Measurements from ENCODE around the gene DNAAF1. TPM values are rescaled to one million over a fixed set of nuclear protein-coding genes. Genes with fewer than 3 reads are reported as not detected.
"Not testable (repeated sequence)": the region's sequence is repeated elsewhere in the genome, so short reads cannot be mapped to it uniquely, and the experiment has no call there.

Gene DNAAF1
- total RNA-seq, 2 experiments from 2014 or later: not detected

DNA sequence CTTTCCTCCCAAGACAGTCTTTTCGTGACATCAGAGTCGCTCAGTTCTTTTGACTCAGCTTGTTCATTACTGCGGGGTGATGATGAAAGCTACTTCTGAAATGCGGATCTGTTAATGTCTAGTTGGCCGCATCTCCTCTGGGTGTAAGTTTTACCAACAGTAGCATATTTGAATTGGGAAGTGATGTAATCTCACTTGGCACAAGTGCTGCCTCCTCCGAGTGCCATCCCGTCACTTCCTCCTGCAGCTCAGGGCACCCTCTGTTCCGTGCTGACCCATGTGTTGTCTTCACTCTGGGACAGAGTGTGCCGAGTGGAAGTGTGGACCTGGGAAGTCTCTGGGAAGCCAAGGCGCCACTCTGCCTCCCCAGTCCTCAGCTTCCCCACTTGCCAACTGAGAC, 54.8 kb downstream of the DNAAF1 start:
- intact Hi-C loops (cut with micrococcal nuclease): no loop called here
- Mint-ChIP-seq H3K36me3 (no peaks in the 10 kb centered on the region), H3K4me3 (no peak overlapping the region), H3K27ac (no peak overlapping the region), H3K9me3 (no peaks in the 10 kb centered on the region), H3K27me3 (no peaks in the 10 kb centered on the region), H3K4me1 (ENCODE audit: low read depth) (no peaks in the 10 kb centered on the region)
- POLR2A ChIA-PET: no interaction called here
- CTCF ChIA-PET: interaction anchor here (1.8 kb wide), 1 partner anchor 13 kb away, joined by 7 read pairs; the partner anchor contains the start of gene TAF1C
- DNase-seq: no peak

DNA sequence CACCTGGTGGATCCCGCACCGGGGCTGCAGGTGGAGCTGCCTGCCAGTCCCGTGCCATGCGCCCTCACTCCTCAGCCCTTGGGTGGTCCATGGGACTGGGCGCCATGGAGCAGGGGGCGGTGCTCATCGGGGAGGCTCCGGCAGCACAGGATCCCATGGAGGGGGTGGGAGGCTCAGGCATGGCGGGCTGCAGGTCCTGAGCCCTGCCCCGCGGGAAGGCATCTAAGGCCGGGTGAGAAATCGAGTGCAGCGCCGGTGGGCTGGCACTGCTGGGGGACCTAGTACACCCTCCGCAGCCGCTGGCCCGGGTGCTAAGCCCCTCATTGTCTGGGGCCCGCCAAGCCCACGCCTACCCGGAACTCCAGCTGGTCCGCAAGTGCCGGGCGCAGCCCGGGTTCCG, 59.4 kb downstream of the DNAAF1 start:
- DNase-seq; H3K4me3 Mint-ChIP-seq; H3K27me3 Mint-ChIP-seq; intact Hi-C loops (cut with micrococcal nuclease); POLR2A ChIA-PET; H3K27ac Mint-ChIP-seq; H3K36me3 Mint-ChIP-seq; H3K4me1 Mint-ChIP-seq (ENCODE audit: low read depth); H3K9me3 Mint-ChIP-seq: not testable (repeated sequence)
- CTCF ChIA-PET: interaction anchor here (1.1 kb wide), 1 partner anchor 139 kb away, joined by 3 read pairs; no protein-coding TSS in a partner anchor

- H3K4me3 Mint-ChIP-seq; POLR2A ChIA-PET; intact Hi-C loops (cut with micrococcal nuclease); H3K9me3 Mint-ChIP-seq; DNase-seq; H3K27ac Mint-ChIP-seq; H3K4me1 Mint-ChIP-seq (ENCODE audit: low read depth); H3K27me3 Mint-ChIP-seq; H3K36me3 Mint-ChIP-seq: not testable (repeated sequence)
- CTCF ChIA-PET: interaction anchor here (1.1 kb wide), 1 partner anchor 139 kb away, joined by 3 read pairs; no protein-coding TSS in a partner anchor
These were observed 60.0 kb downstream of the DNAAF1 start for GRCh38 chr16:84205123-84205522.

GRCh38 chr16:84205976-84206691, 61.0 kb downstream of the DNAAF1 start:
- H3K36me3 Mint-ChIP-seq: no peaks in the 10 kb centered on the region
- H3K4me3 Mint-ChIP-seq: no peak overlapping the region
- no peak for DNase-seq
- peaks cover 2% of the 10 kb centered on the region for H3K9me3 Mint-ChIP-seq
- H3K27me3 Mint-ChIP-seq: no peaks in the 10 kb centered on the region
- H3K27ac Mint-ChIP-seq: no peak overlapping the region
- intact Hi-C loops (cut with micrococcal nuclease): no loop called here
- ChIA-PET CTCF (no interaction called here), POLR2A (no interaction called here)
- peaks cover 2% of the 10 kb centered on the region for H3K4me1 Mint-ChIP-seq (ENCODE audit: low read depth)

DNA sequence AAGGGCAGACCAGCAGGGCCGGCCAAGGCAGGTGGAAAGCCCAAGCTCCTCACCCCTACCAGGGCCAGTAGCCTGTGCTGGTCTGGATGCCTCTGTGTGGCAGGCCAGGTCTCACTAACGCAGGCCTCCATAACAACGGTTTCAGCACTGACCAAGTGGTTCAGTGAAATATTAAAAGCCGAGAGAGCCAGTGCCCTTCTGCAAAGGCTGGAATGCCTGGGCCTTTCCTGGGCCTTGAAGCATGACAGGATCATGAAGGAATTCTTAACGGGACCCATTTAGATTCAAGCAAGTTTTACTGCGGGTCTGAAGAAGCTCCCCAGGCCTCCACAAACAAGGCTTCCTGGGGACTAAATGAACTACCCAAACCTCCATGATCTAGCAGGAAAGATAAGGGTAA, 62.1 kb downstream of the DNAAF1 start:
- H3K4me3 Mint-ChIP-seq: no peak overlapping the region
- H3K27ac Mint-ChIP-seq: no peak overlapping the region
- ChIA-PET POLR2A (no interaction called here), CTCF (no interaction called here)
- peaks cover 2% of the 10 kb centered on the region for H3K4me1 Mint-ChIP-seq (ENCODE audit: low read depth)
- no peaks in the 10 kb centered on the region for H3K27me3 Mint-ChIP-seq
- H3K36me3 Mint-ChIP-seq: no peaks in the 10 kb centered on the region
- H3K9me3 Mint-ChIP-seq: peaks cover 2% of the 10 kb centered on the region
- intact Hi-C loops (cut with micrococcal nuclease): no loop called here
- DNase-seq: no peak

DNA sequence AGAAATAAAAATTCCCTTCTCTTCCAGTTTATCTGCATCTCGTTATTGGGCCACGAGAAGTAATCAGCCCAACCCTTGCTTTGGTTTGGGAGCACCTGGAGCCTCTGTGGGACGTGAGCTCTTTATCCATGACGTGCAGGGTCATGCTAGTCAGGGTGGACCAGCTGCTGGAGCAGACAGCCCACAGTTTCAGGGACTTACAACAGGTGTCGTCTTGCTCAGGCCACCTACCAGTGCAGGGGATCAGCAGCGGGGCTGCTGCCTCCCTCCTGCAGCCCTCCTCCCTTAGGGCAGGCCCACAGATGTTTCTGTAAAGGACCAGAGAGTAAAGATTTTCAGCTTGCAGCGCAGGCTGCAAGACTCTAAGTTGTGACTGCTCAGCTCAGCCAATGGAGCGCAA, 62.8 kb downstream of the DNAAF1 start:
- POLR2A ChIA-PET: no interaction called here
- intact Hi-C loops (cut with micrococcal nuclease): no loop called here
- Mint-ChIP-seq H3K4me3 (no peak overlapping the region), H3K9me3 (peaks cover 2% of the 10 kb centered on the region), H3K4me1 (ENCODE audit: low read depth) (peaks cover 2% of the 10 kb centered on the region), H3K27me3 (no peaks in the 10 kb centered on the region), H3K36me3 (no peaks in the 10 kb centered on the region), H3K27ac (no peak overlapping the region)
- CTCF ChIA-PET: no interaction called here
- DNase-seq: no peak

DNA sequence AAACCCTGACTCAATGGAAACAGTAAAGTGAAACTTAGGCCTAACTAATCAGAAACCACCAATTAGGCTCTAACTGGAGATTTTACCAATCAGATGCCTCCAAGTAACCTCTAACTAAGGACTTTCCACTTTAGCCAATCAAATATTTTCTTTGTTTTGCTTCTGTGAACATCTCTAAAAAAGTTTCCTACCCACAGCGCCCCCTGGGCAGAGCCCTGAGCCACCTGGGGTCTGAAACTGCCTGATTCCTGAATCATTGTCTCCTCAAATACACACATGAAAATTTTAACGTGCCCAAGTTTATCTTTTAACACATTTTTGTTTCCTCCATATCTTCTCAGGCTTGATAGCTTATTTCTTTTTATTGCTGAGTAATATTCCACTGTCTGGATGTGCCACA, 64.9 kb downstream of the DNAAF1 start:
- DNase-seq: no peak
- intact Hi-C loops (cut with micrococcal nuclease): no loop called here
- CTCF ChIA-PET: no interaction called here
- Mint-ChIP-seq H3K4me1 (ENCODE audit: low read depth) (peaks cover 2% of the 10 kb centered on the region), H3K9me3 (peaks cover 2% of the 10 kb centered on the region), H3K36me3 (no peaks in the 10 kb centered on the region), H3K27me3 (no peaks in the 10 kb centered on the region), H3K27ac (no peak overlapping the region), H3K4me3 (no peak overlapping the region)
- POLR2A ChIA-PET: no interaction called here

GRCh38 chr16:84212154-84212553, 67.0 kb downstream of the DNAAF1 start:
- CTCF ChIA-PET: no interaction called here

DNA sequence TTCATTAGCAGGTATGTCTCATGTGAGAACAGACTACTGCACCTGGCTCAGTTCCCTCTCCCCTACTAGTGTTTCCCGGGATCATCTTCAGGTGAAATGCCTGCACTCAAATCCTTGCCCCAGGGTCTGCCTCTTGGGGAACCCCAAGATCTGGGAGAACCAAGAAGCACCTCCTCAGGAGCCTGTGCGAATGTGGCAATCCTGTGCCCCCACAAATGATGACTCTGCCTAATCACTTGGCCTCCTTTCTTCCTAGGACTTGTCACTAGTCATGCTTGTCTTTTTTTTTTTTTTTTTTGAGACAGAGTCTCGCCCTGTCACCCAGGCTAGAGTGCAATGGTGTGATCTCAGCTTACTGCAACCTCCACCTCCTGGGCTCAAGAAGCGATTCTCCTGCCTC, 67.5 kb downstream of the DNAAF1 start:
- no peak overlapping the region for H3K27ac Mint-ChIP-seq
- POLR2A ChIA-PET: no interaction called here
- CTCF ChIA-PET: no interaction called here
- H3K36me3 Mint-ChIP-seq: no peaks in the 10 kb centered on the region
- H3K4me3 Mint-ChIP-seq: no peak overlapping the region
- intact Hi-C loops (cut with micrococcal nuclease): no loop called here
- peaks cover 2% of the 10 kb centered on the region for H3K9me3 Mint-ChIP-seq
- DNase-seq: no peak
- peaks cover 2% of the 10 kb centered on the region for H3K4me1 Mint-ChIP-seq (ENCODE audit: low read depth)
- no peaks in the 10 kb centered on the region for H3K27me3 Mint-ChIP-seq

More at GRCh38 chr16:84212154-84212553, 67.0 kb downstream of the DNAAF1 start:
- no peak for DNase-seq
- Mint-ChIP-seq H3K36me3 (no peaks in the 10 kb centered on the region), H3K27me3 (no peaks in the 10 kb centered on the region), H3K4me3 (no peak overlapping the region), H3K4me1 (ENCODE audit: low read depth) (peaks cover 2% of the 10 kb centered on the region), H3K27ac (no peak overlapping the region), H3K9me3 (peaks cover 2% of the 10 kb centered on the region)
- POLR2A ChIA-PET: no interaction called here
- intact Hi-C loops (cut with micrococcal nuclease): no loop called here

DNA sequence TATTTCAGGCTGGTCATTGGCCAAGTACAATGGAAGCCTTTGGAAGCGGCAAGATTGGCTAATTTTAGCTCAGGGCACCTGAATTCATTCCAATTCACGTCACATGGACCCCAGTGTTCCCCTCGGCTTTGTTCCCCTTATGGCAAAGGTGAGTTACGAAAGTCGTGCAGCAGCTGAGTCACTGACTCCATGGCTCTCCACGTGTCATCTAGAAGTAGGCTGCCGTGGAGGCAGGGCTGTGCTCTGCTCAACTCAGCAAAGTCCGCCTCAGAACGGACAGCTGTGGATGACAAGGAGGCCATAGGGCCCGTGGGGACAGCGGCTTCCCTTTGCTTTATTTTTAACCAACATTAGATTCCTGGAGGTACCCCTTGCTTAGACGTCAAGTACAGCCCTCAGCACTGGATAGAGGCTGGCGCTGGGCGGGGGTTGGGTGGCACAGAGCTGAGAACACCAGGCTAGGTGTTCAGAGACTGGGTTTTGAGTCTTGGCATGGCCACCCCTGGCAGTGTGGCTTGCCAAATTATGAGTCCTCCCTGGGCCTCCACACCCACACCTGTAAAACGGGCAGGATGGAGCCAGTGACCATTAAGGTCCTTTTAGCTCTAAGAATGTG, 69.5 kb downstream of the DNAAF1 start:
- DNase-seq: no peak
- Mint-ChIP-seq H3K4me3 (no peak overlapping the region), H3K9me3 (no peaks in the 10 kb centered on the region), H3K27me3 (no peaks in the 10 kb centered on the region), H3K4me1 (ENCODE audit: low read depth) (no peaks in the 10 kb centered on the region), H3K27ac (no peak overlapping the region), H3K36me3 (no peaks in the 10 kb centered on the region)
- intact Hi-C loops (cut with micrococcal nuclease): no loop called here
- ChIA-PET CTCF (no interaction called here), POLR2A (no interaction called here)

GRCh38 chr16:84215531-84215930, 70.4 kb downstream of the DNAAF1 start:
- Mint-ChIP-seq H3K36me3 (no peaks in the 10 kb centered on the region), H3K4me1 (ENCODE audit: low read depth) (no peaks in the 10 kb centered on the region), H3K27ac (no peak overlapping the region), H3K9me3 (no peaks in the 10 kb centered on the region), H3K4me3 (no peak overlapping the region), H3K27me3 (no peaks in the 10 kb centered on the region)
- intact Hi-C loops (cut with micrococcal nuclease): no loop called here
- DNase-seq: no peak
- CTCF ChIA-PET: no interaction called here
- POLR2A ChIA-PET: no interaction called here

DNA sequence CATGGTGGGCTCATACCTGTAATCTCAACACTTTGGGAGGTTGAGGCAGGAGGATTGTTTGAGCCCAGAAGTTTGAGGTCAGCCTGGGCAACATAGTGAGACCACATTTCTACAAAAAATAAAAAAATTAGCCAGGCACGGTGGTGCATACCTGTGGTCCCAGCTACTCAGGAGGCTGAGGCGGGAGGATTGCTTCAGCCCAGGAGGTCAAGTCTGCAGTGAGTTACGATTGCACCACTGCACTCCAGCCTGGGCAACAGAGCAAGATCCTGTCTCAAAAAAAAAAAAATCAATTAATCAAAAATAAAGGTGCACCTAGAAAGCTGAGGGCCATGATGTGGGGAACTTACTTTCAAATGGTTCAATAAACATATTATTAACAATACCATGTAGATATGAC, 71.0 kb downstream of the DNAAF1 start:
- POLR2A ChIA-PET; DNase-seq; intact Hi-C loops (cut with micrococcal nuclease); H3K27me3 Mint-ChIP-seq; H3K36me3 Mint-ChIP-seq; H3K9me3 Mint-ChIP-seq; H3K4me3 Mint-ChIP-seq; H3K4me1 Mint-ChIP-seq (ENCODE audit: low read depth); CTCF ChIA-PET; H3K27ac Mint-ChIP-seq: not testable (repeated sequence)

DNA sequence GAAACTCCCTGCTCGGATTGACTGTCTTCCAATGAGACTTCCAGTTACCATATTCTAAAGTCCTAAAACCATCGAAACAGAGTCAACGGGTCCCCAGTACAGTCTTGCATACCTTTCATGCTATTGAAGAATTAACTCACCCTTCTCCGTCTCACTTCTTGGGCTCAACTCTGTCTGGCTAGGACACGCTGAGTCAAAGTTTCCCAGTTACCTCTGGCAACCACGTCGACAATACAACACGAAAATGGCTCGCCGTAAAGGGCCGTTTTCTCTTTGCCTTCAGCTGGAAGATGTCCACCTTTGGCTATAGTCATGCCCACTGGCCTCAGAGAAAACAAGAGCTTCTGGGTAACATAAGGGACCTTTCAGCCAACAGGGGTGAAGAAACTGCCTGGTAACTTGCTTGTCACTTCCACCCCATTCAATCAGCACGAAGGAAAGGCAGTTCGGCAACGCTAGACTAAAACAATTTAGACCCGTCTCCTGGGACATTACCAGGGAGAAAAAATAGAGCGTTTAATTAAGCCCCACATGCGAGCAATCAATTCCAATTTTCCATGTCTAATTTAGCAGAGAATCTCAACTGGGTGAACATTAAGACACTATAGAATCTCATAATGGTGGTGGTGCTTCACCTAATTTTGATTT, 73.2 kb downstream of the DNAAF1 start:
- CTCF ChIA-PET: no interaction called here
- Mint-ChIP-seq H3K27ac (no peak overlapping the region), H3K4me3 (no peak overlapping the region), H3K36me3 (no peaks in the 10 kb centered on the region), H3K4me1 (ENCODE audit: low read depth) (no peaks in the 10 kb centered on the region), H3K27me3 (no peaks in the 10 kb centered on the region), H3K9me3 (no peaks in the 10 kb centered on the region)
- POLR2A ChIA-PET: no interaction called here
- no peak for DNase-seq
- intact Hi-C loops (cut with micrococcal nuclease): no loop called here

All from activated CD4-positive, alpha-beta memory T cell treated with anti-CD3 and anti-CD28 coated beads for 36 hours (primary cell).